ENCODE results near the gene ADD1.

The ADD1 gene

GRCh38 chr4:2837110-2837903, 6.3 kb upstream of the ADD1 start:
- no peak for DNase-seq

GRCh38 chr4:2837904-2838496, 5.6 kb upstream of the ADD1 start:
- no peak for DNase-seq

- no peak for DNase-seq
Observed at GRCh38 chr4:2839060-2839459, 4.6 kb upstream of the ADD1 start.

GRCh38 chr4:2842687-2843262, 869 bp upstream of the ADD1 start:
- peak; percentile 42 for DNase-seq

GRCh38 chr4:2843941-2844584, 419 bp downstream of the ADD1 start:
- peak; percentile 43 for DNase-seq

GRCh38 chr4:2846172-2846571, 2.5 kb downstream of the ADD1 start:
- no peak for DNase-seq

GRCh38 chr4:2847302-2847871, 3.7 kb downstream of the ADD1 start:
- no peak for DNase-seq

GRCh38 chr4:2848449-2848848, 4.8 kb downstream of the ADD1 start:
- no peak for DNase-seq

- DNase-seq = no peak
Observed at GRCh38 chr4:2849267-2850152, 5.9 kb downstream of the ADD1 start.

GRCh38 chr4:2850966-2851798, 7.5 kb downstream of the ADD1 start:
- DNase-seq = no peak

- no peak for DNase-seq
Observed at GRCh38 chr4:2852481-2852921, 8.9 kb downstream of the ADD1 start.

GRCh38 chr4:2855584-2855983, 11.9 kb downstream of the ADD1 start:
- DNase-seq = no peak

GRCh38 chr4:2856266-2856665, 12.6 kb downstream of the ADD1 start:
- no peak for DNase-seq

GRCh38 chr4:2857349-2857927, 13.8 kb downstream of the ADD1 start:
- no peak for DNase-seq

- no peak for DNase-seq
Observed at GRCh38 chr4:2858451-2859217, 15.0 kb downstream of the ADD1 start.

GRCh38 chr4:2859514-2859913, 15.9 kb downstream of the ADD1 start:
- DNase-seq = no peak

GRCh38 chr4:2860391-2861348, 17.0 kb downstream of the ADD1 start:
- DNase-seq = no peak

- no peak for DNase-seq
Observed at GRCh38 chr4:2861631-2862436, 18.2 kb downstream of the ADD1 start.

All from NCI-H69 (cell line).